GM23338 (cell line): ENCODE results near the gene EVL. TPM values are rescaled to one million over a fixed set of nuclear protein-coding genes. Genes with fewer than 3 reads are reported as not detected.

ENCODE experiments used
- ATAC-seq: fragments of 200-7000 bp; cut with Tn5 transposase; 3 replicates; pipeline ENCODE4 v1.9.1; 2020
- DNase-seq: peaks from one replicate; pipeline ENCODE4 v3.0.0-alpha.2; 2015; ENCODE audit warnings: low spot score
- H2AFZ ChIP-seq: fragments of 200-600 bp; sonication (generic); 2 replicates; pipeline ENCODE4 v1.8.0; 2016; ENCODE audit warnings: antibody characterized with exemption, mild to moderate bottlenecking, moderate library complexity
- H3F3A ChIP-seq: fragments of 200-600 bp; sonication (generic); replicated peaks from 2 replicates; pipeline ENCODE4 v1.8.0; 2017; ENCODE audit warnings: antibody characterized with exemption, mixed run types, low read depth
- H3K27ac ChIP-seq: fragments of 200-600 bp; sonication (generic); 2 replicates; pipeline ENCODE4 v1.6.1; 2016; ENCODE audit warnings: low read depth
- H3K27me3 ChIP-seq: fragments of 200-600 bp; sonication (generic); 2 replicates; pipeline ENCODE4 v1.8.0; 2016; ENCODE audit warnings: mild to moderate bottlenecking, mixed run types, moderate library complexity; ENCODE audit not compliant: insufficient read depth
- H3K36me3 ChIP-seq: fragments of 200-600 bp; sonication (generic); 2 replicates; pipeline ENCODE4 v1.8.0; 2016; ENCODE audit warnings: mild to moderate bottlenecking; ENCODE audit not compliant: insufficient read depth
- H3K4me1 ChIP-seq: fragments of 200-600 bp; sonication (generic); 2 replicates; pipeline ENCODE4 v1.8.0; 2016; ENCODE audit warnings: mild to moderate bottlenecking, moderate library complexity; ENCODE audit not compliant: insufficient read depth
- H3K4me2 ChIP-seq: fragments of 200-600 bp; sonication (generic); 2 replicates; pipeline ENCODE4 v1.7.1; 2017; ENCODE audit warnings: mixed run types
- H3K4me3 ChIP-seq: fragments of 200-600 bp; sonication (generic); 2 replicates; pipeline ENCODE4 v1.6.1; 2016; ENCODE audit warnings: mixed run types
- H3K79me2 ChIP-seq: fragments of 200-600 bp; sonication (generic); replicated peaks from 2 replicates; pipeline ENCODE4 v1.8.0; 2017; ENCODE audit warnings: mild to moderate bottlenecking; ENCODE audit not compliant: insufficient read depth
- H3K9me2 ChIP-seq: fragments of 200-600 bp; sonication (generic); 2 replicates; pipeline ENCODE4 v1.8.0; 2017; ENCODE audit not compliant: insufficient read depth
- H4K20me1 ChIP-seq: fragments of 200-600 bp; sonication (generic); replicated peaks from 2 replicates; pipeline ENCODE4 v1.8.0; 2017; ENCODE audit warnings: mild to moderate bottlenecking; ENCODE audit not compliant: insufficient read depth
- H3K27ac Mint-ChIP-seq: 2 replicates; pipeline ENCODE4 v1.8.0; 2020; ENCODE audit warnings: inconsistent platforms, mild to moderate bottlenecking, moderate library complexity, mixed read lengths
- H3K27me3 Mint-ChIP-seq: 3 replicates; pipeline ENCODE4 v1.8.0; 2022; ENCODE audit warnings: low read depth, mild to moderate bottlenecking, moderate library complexity, mixed read lengths, inconsistent platforms; ENCODE audit not compliant: insufficient read depth, poor library complexity
- H3K36me3 Mint-ChIP-seq: 3 replicates; pipeline ENCODE4 v1.8.0; 2021; ENCODE audit warnings: low read depth, mild to moderate bottlenecking, inconsistent platforms, moderate library complexity, mixed read lengths
- H3K4me1 Mint-ChIP-seq: 3 replicates; pipeline ENCODE4 v1.8.0; 2020; ENCODE audit warnings: mild to moderate bottlenecking, inconsistent platforms, mixed read lengths
- H3K4me3 Mint-ChIP-seq: 3 replicates; pipeline ENCODE4 v1.8.0; 2021; ENCODE audit warnings: moderate library complexity, mild to moderate bottlenecking, inconsistent platforms, mixed read lengths
- H3K9me3 Mint-ChIP-seq: 3 replicates; pipeline ENCODE4 v1.8.0; 2020; ENCODE audit warnings: moderate library complexity, mild to moderate bottlenecking, inconsistent platforms, mixed read lengths
- CREB1 ChIP-seq: fragments of 250-450 bp; sonication (Bioruptor Pico); IDR thresholded peaks from 2 replicates; pipeline ENCODE4 v1.5.0; 2020; ENCODE audit warnings: low read depth, mild to moderate bottlenecking, moderate library complexity
- EZH2 ChIP-seq: fragments of 200-600 bp; sonication (generic); IDR thresholded peaks from one replicate; pipeline ENCODE4 v1.8.0; 2017; ENCODE audit warnings: antibody characterized with exemption, mild to moderate bottlenecking, low read depth; ENCODE audit not compliant: unreplicated experiment
- EZH2phosphoT487 ChIP-seq: fragments of 200-600 bp; sonication (generic); IDR thresholded peaks from one replicate; pipeline ENCODE4 v1.8.1; 2018; ENCODE audit warnings: antibody characterized with exemption; ENCODE audit not compliant: unreplicated experiment
- JUNB ChIP-seq: IDR thresholded peaks from one replicate; pipeline ENCODE4 v1.6.1; 2016; ENCODE audit warnings: antibody characterized with exemption; ENCODE audit not compliant: unreplicated experiment
- POLR2AphosphoS5 ChIP-seq: IDR thresholded peaks from 2 replicates; pipeline ENCODE4 v1.6.1; 2016; ENCODE audit warnings: antibody characterized with exemption, low read depth
- REST ChIP-seq: IDR thresholded peaks from one replicate; pipeline ENCODE4 v1.6.1; 2018; ENCODE audit warnings: antibody characterized with exemption; ENCODE audit not compliant: unreplicated experiment
- STAT1 ChIP-seq: IDR thresholded peaks from one replicate; pipeline ENCODE4 v1.6.1; 2016; ENCODE audit warnings: antibody characterized with exemption; ENCODE audit not compliant: unreplicated experiment
- ZNF114 ChIP-seq: fragments of 250-450 bp; sonication (Bioruptor Pico); IDR thresholded peaks from 2 replicates; pipeline ENCODE4 v1.5.0; 2020; ENCODE audit warnings: mild to moderate bottlenecking, moderate library complexity
- ZNF331 ChIP-seq: fragments of 250-450 bp; sonication (Bioruptor Pico); IDR thresholded peaks from 2 replicates; pipeline ENCODE4 v1.5.0; 2020; ENCODE audit warnings: low read depth, mild to moderate bottlenecking, moderate library complexity
- ZNF462 ChIP-seq: fragments of 250-450 bp; sonication (Bioruptor Pico); IDR thresholded peaks from 2 replicates; pipeline ENCODE4 v1.5.0; 2020; ENCODE audit warnings: mild to moderate bottlenecking, moderate library complexity
- polyA plus RNA-seq: library from polyadenylated mRNA; unstranded; fragments of >200 nt; fragmentation: Nextera tagmentation; extraction: Ambion mirVana; gene quantifications from 2 replicates; pipeline ENCODE4 v1.2.1, GENCODE V29; 2016
- total RNA-seq: library from RNA; depleted of rRNA; stranded (reverse); fragments of >200 nt; shearing (Covaris generic); gene quantifications from 2 replicates; pipeline ENCODE4 v1.2.3, GENCODE V29; 2014
- TF ChIP-seq, protein P1 (sequence below), 2 experiments: fragments of 200-600 bp in 1 of 2; sonication (generic) in 1 of 2; conservative IDR thresholded peaks; 2 replicates each; pipeline versions ENCODE4 v1.5.1 to v1.6.1; 2016 to 2017; ENCODE audit warnings: antibody characterized with exemption in 2 of 2, low read depth in 2 of 2, mild to moderate bottlenecking in 2 of 2, moderate library complexity in 1 of 2

EVL gene
- total and polyA plus RNA-seq, 2 experiments from 2014 or later: 28.2 to 50.5 TPM

- Histone ChIP-seq H3K4me3 (no peak overlapping the region), H3K4me2 (no peak overlapping the region), H3K79me2 (no peaks in the 10 kb centered on the region), H3F3A (no peaks in the 10 kb centered on the region), H3K9me2 (no peaks in the 10 kb centered on the region), H3K27ac (no peak overlapping the region), H3K27me3 (no peaks in the 10 kb centered on the region), H4K20me1 (peaks cover 4% of the 10 kb centered on the region; the same call in 1 of the 2 replicates), H3K4me1 (peaks cover 4% of the 10 kb centered on the region; the same call in 1 of the 2 replicates), H2AFZ (no peak overlapping the region), H3K36me3 (no peaks in the 10 kb centered on the region)
- H3K4me3 Mint-ChIP-seq: no peak overlapping the region
- ATAC-seq: no peak
- TF ChIP-seq JUNB: no peak
- peaks cover 6% of the 10 kb centered on the region for H3K27me3 Mint-ChIP-seq
- H3K4me1 Mint-ChIP-seq: peaks cover 13% of the 10 kb centered on the region
- no peak overlapping the region for H3K27ac Mint-ChIP-seq
- DNase-seq: no peak
- no peaks in the 10 kb centered on the region for H3K9me3 Mint-ChIP-seq
- H3K36me3 Mint-ChIP-seq: no peaks in the 10 kb centered on the region; the same call in 2 of the 3 replicates
These were observed 44.4 kb downstream of the EVL start for GRCh38 chr14:100109594-100109955.

DNA sequence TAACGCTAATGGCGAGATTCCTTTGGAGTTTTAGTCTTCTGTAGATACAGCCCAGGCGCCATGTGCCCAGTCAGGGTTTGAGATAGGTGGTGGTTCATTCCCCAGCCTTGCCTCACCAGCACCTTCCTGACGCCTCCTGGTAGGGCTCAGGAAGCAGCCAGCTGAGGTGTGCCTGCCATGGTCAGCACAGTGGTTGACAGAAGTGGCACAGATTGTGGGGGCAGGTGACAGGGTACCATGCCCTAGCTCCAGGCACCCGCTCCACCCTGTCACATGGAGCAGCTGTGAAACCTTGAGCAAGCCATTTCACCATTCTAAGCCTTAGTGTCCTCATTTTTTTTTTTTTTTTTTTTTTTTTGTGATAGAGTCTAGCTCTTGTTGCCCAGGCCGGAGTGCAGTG lies 45.6 kb downstream of the EVL start:
- H3K27ac ChIP-seq: no peak overlapping the region
- no peaks in the 10 kb centered on the region for H3F3A ChIP-seq
- peaks cover 4% of the 10 kb centered on the region; the same call in 1 of the 2 replicates for H3K4me1 ChIP-seq
- peaks cover 13% of the 10 kb centered on the region for H3K4me1 Mint-ChIP-seq
- no peak overlapping the region for H3K4me3 Mint-ChIP-seq
- no peaks in the 10 kb centered on the region for H3K36me3 ChIP-seq
- TF ChIP-seq POLR2AphosphoS5: no peak
- no peak for TF ChIP-seq ZNF114 (CRISPR knock-in tag)
- no peak for TF ChIP-seq JUNB
- TF ChIP-seq ZNF331 (CRISPR knock-in tag): no peak
- TF ChIP-seq, protein P1, sequence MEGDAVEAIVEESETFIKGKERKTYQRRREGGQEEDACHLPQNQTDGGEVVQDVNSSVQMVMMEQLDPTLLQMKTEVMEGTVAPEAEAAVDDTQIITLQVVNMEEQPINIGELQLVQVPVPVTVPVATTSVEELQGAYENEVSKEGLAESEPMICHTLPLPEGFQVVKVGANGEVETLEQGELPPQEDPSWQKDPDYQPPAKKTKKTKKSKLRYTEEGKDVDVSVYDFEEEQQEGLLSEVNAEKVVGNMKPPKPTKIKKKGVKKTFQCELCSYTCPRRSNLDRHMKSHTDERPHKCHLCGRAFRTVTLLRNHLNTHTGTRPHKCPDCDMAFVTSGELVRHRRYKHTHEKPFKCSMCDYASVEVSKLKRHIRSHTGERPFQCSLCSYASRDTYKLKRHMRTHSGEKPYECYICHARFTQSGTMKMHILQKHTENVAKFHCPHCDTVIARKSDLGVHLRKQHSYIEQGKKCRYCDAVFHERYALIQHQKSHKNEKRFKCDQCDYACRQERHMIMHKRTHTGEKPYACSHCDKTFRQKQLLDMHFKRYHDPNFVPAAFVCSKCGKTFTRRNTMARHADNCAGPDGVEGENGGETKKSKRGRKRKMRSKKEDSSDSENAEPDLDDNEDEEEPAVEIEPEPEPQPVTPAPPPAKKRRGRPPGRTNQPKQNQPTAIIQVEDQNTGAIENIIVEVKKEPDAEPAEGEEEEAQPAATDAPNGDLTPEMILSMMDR (conservative IDR thresholded peaks at IDR 0.05; ENCODE audit: low read depth in 2 of 2): no peak
- no peak for TF ChIP-seq CREB1 (CRISPR knock-in tag)
- TF ChIP-seq EZH2: no peak
- no peak for TF ChIP-seq STAT1
- no peak for TF ChIP-seq ZNF462
- TF ChIP-seq EZH2phosphoT487: no peak
- no peak for TF ChIP-seq REST
- no peak overlapping the region for H3K4me3 ChIP-seq
- no peaks in the 10 kb centered on the region; the same call in 2 of the 3 replicates for H3K36me3 Mint-ChIP-seq
- H3K9me2 ChIP-seq: no peaks in the 10 kb centered on the region
- no peak overlapping the region for H3K27ac Mint-ChIP-seq
- no peak for DNase-seq
- peaks cover 4% of the 10 kb centered on the region; the same call in 1 of the 2 replicates for H4K20me1 ChIP-seq
- no peak overlapping the region for H3K4me2 ChIP-seq
- H2AFZ ChIP-seq: no peak overlapping the region
- ATAC-seq: no peak
- H3K9me3 Mint-ChIP-seq: no peaks in the 10 kb centered on the region
- H3K27me3 Mint-ChIP-seq: peaks cover 5% of the 10 kb centered on the region
- H3K27me3 ChIP-seq: no peaks in the 10 kb centered on the region
- no peaks in the 10 kb centered on the region for H3K79me2 ChIP-seq
